GM23338 (cell line): ENCODE results near the gene CHST2. TPM values are rescaled to one million over a fixed set of nuclear protein-coding genes. Genes with fewer than 3 reads are reported as not detected.

Source experiments
- ATAC-seq: fragments of 200-7000 bp; cut with Tn5 transposase; 3 replicates; pipeline ENCODE4 v1.9.1; 2020
- DNase-seq: peaks from one replicate; pipeline ENCODE4 v3.0.0-alpha.2; 2015; ENCODE audit warnings: low spot score
- H2AFZ ChIP-seq: fragments of 200-600 bp; sonication (generic); 2 replicates; pipeline ENCODE4 v1.8.0; 2016; ENCODE audit warnings: antibody characterized with exemption, mild to moderate bottlenecking, moderate library complexity
- H3F3A ChIP-seq: fragments of 200-600 bp; sonication (generic); replicated peaks from 2 replicates; pipeline ENCODE4 v1.8.0; 2017; ENCODE audit warnings: antibody characterized with exemption, mixed run types, low read depth
- H3K27ac ChIP-seq: fragments of 200-600 bp; sonication (generic); 2 replicates; pipeline ENCODE4 v1.6.1; 2016; ENCODE audit warnings: low read depth
- H3K27me3 ChIP-seq: fragments of 200-600 bp; sonication (generic); 2 replicates; pipeline ENCODE4 v1.8.0; 2016; ENCODE audit warnings: mild to moderate bottlenecking, mixed run types, moderate library complexity; ENCODE audit not compliant: insufficient read depth
- H3K36me3 ChIP-seq: fragments of 200-600 bp; sonication (generic); 2 replicates; pipeline ENCODE4 v1.8.0; 2016; ENCODE audit warnings: mild to moderate bottlenecking; ENCODE audit not compliant: insufficient read depth
- H3K4me1 ChIP-seq: fragments of 200-600 bp; sonication (generic); 2 replicates; pipeline ENCODE4 v1.8.0; 2016; ENCODE audit warnings: mild to moderate bottlenecking, moderate library complexity; ENCODE audit not compliant: insufficient read depth
- H3K4me2 ChIP-seq: fragments of 200-600 bp; sonication (generic); 2 replicates; pipeline ENCODE4 v1.7.1; 2017; ENCODE audit warnings: mixed run types
- H3K4me3 ChIP-seq: fragments of 200-600 bp; sonication (generic); 2 replicates; pipeline ENCODE4 v1.6.1; 2016; ENCODE audit warnings: mixed run types
- H3K79me2 ChIP-seq: fragments of 200-600 bp; sonication (generic); replicated peaks from 2 replicates; pipeline ENCODE4 v1.8.0; 2017; ENCODE audit warnings: mild to moderate bottlenecking; ENCODE audit not compliant: insufficient read depth
- H3K9me2 ChIP-seq: fragments of 200-600 bp; sonication (generic); 2 replicates; pipeline ENCODE4 v1.8.0; 2017; ENCODE audit not compliant: insufficient read depth
- H4K20me1 ChIP-seq: fragments of 200-600 bp; sonication (generic); replicated peaks from 2 replicates; pipeline ENCODE4 v1.8.0; 2017; ENCODE audit warnings: mild to moderate bottlenecking; ENCODE audit not compliant: insufficient read depth
- H3K27ac Mint-ChIP-seq: 2 replicates; pipeline ENCODE4 v1.8.0; 2020; ENCODE audit warnings: inconsistent platforms, mild to moderate bottlenecking, moderate library complexity, mixed read lengths
- H3K27me3 Mint-ChIP-seq: 3 replicates; pipeline ENCODE4 v1.8.0; 2022; ENCODE audit warnings: low read depth, mild to moderate bottlenecking, moderate library complexity, mixed read lengths, inconsistent platforms; ENCODE audit not compliant: insufficient read depth, poor library complexity
- H3K36me3 Mint-ChIP-seq: 3 replicates; pipeline ENCODE4 v1.8.0; 2021; ENCODE audit warnings: low read depth, mild to moderate bottlenecking, inconsistent platforms, moderate library complexity, mixed read lengths
- H3K4me1 Mint-ChIP-seq: 3 replicates; pipeline ENCODE4 v1.8.0; 2020; ENCODE audit warnings: mild to moderate bottlenecking, inconsistent platforms, mixed read lengths
- H3K4me3 Mint-ChIP-seq: 3 replicates; pipeline ENCODE4 v1.8.0; 2021; ENCODE audit warnings: moderate library complexity, mild to moderate bottlenecking, inconsistent platforms, mixed read lengths
- H3K9me3 Mint-ChIP-seq: 3 replicates; pipeline ENCODE4 v1.8.0; 2020; ENCODE audit warnings: moderate library complexity, mild to moderate bottlenecking, inconsistent platforms, mixed read lengths
- JUNB ChIP-seq: IDR thresholded peaks from one replicate; pipeline ENCODE4 v1.6.1; 2016; ENCODE audit warnings: antibody characterized with exemption; ENCODE audit not compliant: unreplicated experiment
- NANOG ChIP-seq: IDR thresholded peaks from 2 replicates; pipeline ENCODE4 v1.6.1; 2016; ENCODE audit warnings: antibody characterized with exemption, borderline replicate concordance
- POLR2AphosphoS5 ChIP-seq: IDR thresholded peaks from 2 replicates; pipeline ENCODE4 v1.6.1; 2016; ENCODE audit warnings: antibody characterized with exemption, low read depth
- STAT1 ChIP-seq: IDR thresholded peaks from one replicate; pipeline ENCODE4 v1.6.1; 2016; ENCODE audit warnings: antibody characterized with exemption; ENCODE audit not compliant: unreplicated experiment
- ZNF114 ChIP-seq: fragments of 250-450 bp; sonication (Bioruptor Pico); IDR thresholded peaks from 2 replicates; pipeline ENCODE4 v1.5.0; 2020; ENCODE audit warnings: mild to moderate bottlenecking, moderate library complexity
- polyA plus RNA-seq: library from polyadenylated mRNA; unstranded; fragments of >200 nt; fragmentation: Nextera tagmentation; extraction: Ambion mirVana; gene quantifications from 2 replicates; pipeline ENCODE4 v1.2.1, GENCODE V29; 2016
- total RNA-seq: library from RNA; depleted of rRNA; stranded (reverse); fragments of >200 nt; shearing (Covaris generic); gene quantifications from 2 replicates; pipeline ENCODE4 v1.2.3, GENCODE V29; 2014
- TF ChIP-seq, protein P1 (sequence below): IDR thresholded peaks from 2 replicates; pipeline ENCODE4 v1.6.1; 2016; ENCODE audit warnings: antibody characterized with exemption
- TF ChIP-seq, protein P2 (sequence below): fragments of 250-450 bp; sonication (Bioruptor Pico); IDR thresholded peaks from 2 replicates; pipeline ENCODE4 v1.5.0; 2020; ENCODE audit warnings: mild to moderate bottlenecking, moderate library complexity
- TF ChIP-seq, protein P3 (sequence below), 2 experiments: fragments of 200-600 bp in 1 of 2; sonication (generic) in 1 of 2; conservative IDR thresholded peaks; 2 replicates each; pipeline versions ENCODE4 v1.5.1 to v1.6.1; 2016 to 2017; ENCODE audit warnings: antibody characterized with exemption in 2 of 2, low read depth in 2 of 2, mild to moderate bottlenecking in 2 of 2, moderate library complexity in 1 of 2
- TF ChIP-seq, protein P4 (sequence below): IDR thresholded peaks from one replicate; pipeline ENCODE4 v1.6.1; 2018; ENCODE audit warnings: antibody characterized with exemption; ENCODE audit not compliant: unreplicated experiment

The CHST2 gene
- total and polyA plus RNA-seq, 2 experiments from 2014 or later: 4.1 to 28.3 TPM

- Histone ChIP-seq H3K27me3 (no peaks in the 10 kb centered on the region), H3K4me3 (no peak overlapping the region), H3F3A (no peaks in the 10 kb centered on the region), H4K20me1 (no peaks in the 10 kb centered on the region), H3K27ac (no peak overlapping the region), H3K4me2 (no peak overlapping the region), H3K79me2 (no peaks in the 10 kb centered on the region), H3K9me2 (no peaks in the 10 kb centered on the region), H3K36me3 (no peaks in the 10 kb centered on the region), H2AFZ (no peak overlapping the region), H3K4me1 (no peaks in the 10 kb centered on the region)
- TF ChIP-seq, protein P1, sequence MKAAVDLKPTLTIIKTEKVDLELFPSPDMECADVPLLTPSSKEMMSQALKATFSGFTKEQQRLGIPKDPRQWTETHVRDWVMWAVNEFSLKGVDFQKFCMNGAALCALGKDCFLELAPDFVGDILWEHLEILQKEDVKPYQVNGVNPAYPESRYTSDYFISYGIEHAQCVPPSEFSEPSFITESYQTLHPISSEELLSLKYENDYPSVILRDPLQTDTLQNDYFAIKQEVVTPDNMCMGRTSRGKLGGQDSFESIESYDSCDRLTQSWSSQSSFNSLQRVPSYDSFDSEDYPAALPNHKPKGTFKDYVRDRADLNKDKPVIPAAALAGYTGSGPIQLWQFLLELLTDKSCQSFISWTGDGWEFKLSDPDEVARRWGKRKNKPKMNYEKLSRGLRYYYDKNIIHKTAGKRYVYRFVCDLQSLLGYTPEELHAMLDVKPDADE: no peak
- TF ChIP-seq, protein P2, sequence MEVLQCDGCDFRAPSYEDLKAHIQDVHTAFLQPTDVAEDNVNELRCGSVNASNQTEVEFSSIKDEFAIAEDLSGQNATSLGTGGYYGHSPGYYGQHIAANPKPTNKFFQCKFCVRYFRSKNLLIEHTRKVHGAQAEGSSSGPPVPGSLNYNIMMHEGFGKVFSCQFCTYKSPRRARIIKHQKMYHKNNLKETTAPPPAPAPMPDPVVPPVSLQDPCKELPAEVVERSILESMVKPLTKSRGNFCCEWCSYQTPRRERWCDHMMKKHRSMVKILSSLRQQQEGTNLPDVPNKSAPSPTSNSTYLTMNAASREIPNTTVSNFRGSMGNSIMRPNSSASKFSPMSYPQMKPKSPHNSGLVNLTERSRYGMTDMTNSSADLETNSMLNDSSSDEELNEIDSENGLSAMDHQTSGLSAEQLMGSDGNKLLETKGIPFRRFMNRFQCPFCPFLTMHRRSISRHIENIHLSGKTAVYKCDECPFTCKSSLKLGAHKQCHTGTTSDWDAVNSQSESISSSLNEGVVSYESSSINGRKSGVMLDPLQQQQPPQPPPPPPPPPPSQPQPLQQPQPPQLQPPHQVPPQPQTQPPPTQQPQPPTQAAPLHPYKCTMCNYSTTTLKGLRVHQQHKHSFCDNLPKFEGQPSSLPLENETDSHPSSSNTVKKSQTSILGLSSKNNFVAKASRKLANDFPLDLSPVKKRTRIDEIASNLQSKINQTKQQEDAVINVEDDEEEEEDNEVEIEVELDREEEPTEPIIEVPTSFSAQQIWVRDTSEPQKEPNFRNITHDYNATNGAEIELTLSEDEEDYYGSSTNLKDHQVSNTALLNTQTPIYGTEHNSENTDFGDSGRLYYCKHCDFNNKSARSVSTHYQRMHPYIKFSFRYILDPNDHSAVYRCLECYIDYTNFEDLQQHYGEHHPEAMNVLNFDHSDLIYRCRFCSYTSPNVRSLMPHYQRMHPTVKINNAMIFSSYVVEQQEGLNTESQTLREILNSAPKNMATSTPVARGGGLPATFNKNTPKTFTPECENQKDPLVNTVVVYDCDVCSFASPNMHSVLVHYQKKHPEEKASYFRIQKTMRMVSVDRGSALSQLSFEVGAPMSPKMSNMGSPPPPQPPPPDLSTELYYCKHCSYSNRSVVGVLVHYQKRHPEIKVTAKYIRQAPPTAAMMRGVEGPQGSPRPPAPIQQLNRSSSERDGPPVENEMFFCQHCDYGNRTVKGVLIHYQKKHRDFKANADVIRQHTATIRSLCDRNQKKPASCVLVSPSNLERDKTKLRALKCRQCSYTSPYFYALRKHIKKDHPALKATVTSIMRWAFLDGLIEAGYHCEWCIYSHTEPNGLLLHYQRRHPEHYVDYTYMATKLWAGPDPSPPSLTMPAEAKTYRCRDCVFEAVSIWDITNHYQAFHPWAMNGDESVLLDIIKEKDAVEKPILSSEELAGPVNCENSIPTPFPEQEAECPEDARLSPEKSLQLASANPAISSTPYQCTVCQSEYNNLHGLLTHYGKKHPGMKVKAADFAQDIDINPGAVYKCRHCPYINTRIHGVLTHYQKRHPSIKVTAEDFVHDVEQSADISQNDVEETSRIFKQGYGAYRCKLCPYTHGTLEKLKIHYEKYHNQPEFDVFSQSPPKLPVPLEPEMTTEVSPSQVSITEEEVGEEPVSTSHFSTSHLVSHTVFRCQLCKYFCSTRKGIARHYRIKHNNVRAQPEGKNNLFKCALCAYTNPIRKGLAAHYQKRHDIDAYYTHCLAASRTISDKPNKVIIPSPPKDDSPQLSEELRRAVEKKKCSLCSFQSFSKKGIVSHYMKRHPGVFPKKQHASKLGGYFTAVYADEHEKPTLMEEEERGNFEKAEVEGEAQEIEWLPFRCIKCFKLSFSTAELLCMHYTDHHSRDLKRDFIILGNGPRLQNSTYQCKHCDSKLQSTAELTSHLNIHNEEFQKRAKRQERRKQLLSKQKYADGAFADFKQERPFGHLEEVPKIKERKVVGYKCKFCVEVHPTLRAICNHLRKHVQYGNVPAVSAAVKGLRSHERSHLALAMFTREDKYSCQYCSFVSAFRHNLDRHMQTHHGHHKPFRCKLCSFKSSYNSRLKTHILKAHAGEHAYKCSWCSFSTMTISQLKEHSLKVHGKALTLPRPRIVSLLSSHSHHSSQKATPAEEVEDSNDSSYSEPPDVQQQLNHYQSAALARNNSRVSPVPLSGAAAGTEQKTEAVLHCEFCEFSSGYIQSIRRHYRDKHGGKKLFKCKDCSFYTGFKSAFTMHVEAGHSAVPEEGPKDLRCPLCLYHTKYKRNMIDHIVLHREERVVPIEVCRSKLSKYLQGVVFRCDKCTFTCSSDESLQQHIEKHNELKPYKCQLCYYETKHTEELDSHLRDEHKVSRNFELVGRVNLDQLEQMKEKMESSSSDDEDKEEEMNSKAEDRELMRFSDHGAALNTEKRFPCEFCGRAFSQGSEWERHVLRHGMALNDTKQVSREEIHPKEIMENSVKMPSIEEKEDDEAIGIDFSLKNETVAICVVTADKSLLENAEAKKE (CRISPR knock-in tag): no peak
- TF ChIP-seq, protein P3, sequence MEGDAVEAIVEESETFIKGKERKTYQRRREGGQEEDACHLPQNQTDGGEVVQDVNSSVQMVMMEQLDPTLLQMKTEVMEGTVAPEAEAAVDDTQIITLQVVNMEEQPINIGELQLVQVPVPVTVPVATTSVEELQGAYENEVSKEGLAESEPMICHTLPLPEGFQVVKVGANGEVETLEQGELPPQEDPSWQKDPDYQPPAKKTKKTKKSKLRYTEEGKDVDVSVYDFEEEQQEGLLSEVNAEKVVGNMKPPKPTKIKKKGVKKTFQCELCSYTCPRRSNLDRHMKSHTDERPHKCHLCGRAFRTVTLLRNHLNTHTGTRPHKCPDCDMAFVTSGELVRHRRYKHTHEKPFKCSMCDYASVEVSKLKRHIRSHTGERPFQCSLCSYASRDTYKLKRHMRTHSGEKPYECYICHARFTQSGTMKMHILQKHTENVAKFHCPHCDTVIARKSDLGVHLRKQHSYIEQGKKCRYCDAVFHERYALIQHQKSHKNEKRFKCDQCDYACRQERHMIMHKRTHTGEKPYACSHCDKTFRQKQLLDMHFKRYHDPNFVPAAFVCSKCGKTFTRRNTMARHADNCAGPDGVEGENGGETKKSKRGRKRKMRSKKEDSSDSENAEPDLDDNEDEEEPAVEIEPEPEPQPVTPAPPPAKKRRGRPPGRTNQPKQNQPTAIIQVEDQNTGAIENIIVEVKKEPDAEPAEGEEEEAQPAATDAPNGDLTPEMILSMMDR (conservative IDR thresholded peaks at IDR 0.05; ENCODE audit: low read depth in 2 of 2): no peak
- no peak for TF ChIP-seq NANOG
- TF ChIP-seq ZNF114 (CRISPR knock-in tag): no peak
- no peak for TF ChIP-seq STAT1
- TF ChIP-seq POLR2AphosphoS5: no peak
- TF ChIP-seq, protein P4, sequence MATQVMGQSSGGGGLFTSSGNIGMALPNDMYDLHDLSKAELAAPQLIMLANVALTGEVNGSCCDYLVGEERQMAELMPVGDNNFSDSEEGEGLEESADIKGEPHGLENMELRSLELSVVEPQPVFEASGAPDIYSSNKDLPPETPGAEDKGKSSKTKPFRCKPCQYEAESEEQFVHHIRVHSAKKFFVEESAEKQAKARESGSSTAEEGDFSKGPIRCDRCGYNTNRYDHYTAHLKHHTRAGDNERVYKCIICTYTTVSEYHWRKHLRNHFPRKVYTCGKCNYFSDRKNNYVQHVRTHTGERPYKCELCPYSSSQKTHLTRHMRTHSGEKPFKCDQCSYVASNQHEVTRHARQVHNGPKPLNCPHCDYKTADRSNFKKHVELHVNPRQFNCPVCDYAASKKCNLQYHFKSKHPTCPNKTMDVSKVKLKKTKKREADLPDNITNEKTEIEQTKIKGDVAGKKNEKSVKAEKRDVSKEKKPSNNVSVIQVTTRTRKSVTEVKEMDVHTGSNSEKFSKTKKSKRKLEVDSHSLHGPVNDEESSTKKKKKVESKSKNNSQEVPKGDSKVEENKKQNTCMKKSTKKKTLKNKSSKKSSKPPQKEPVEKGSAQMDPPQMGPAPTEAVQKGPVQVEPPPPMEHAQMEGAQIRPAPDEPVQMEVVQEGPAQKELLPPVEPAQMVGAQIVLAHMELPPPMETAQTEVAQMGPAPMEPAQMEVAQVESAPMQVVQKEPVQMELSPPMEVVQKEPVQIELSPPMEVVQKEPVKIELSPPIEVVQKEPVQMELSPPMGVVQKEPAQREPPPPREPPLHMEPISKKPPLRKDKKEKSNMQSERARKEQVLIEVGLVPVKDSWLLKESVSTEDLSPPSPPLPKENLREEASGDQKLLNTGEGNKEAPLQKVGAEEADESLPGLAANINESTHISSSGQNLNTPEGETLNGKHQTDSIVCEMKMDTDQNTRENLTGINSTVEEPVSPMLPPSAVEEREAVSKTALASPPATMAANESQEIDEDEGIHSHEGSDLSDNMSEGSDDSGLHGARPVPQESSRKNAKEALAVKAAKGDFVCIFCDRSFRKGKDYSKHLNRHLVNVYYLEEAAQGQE: no peak
- no peak for TF ChIP-seq JUNB
- DNase-seq: no peak
- Mint-ChIP-seq H3K9me3 (peaks cover 37% of the 10 kb centered on the region), H3K27ac (no peak overlapping the region), H3K4me1 (peaks cover 6% of the 10 kb centered on the region; the same call in 2 of the 3 replicates), H3K36me3 (peaks cover 19% of the 10 kb centered on the region), H3K27me3 (peaks cover 5% of the 10 kb centered on the region), H3K4me3 (no peak overlapping the region)
- ATAC-seq: no peak
Measured at GRCh38 chr3:143083781-143084180, 35.8 kb upstream of the CHST2 start.
